Astrocyte (in vitro differentiated cells and primary cell): ENCODE results near the gene AP5S1.

Source experiments
- EZH2 ChIP-seq: IDR thresholded peaks from 2 replicates; pipeline ENCODE4 v1.6.1; 2012; ENCODE audit warnings: mild to moderate bottlenecking, low read length, inconsistent platforms; ENCODE audit not compliant: insufficient read depth
- TF ChIP-seq, protein P1 (sequence below): IDR thresholded peaks from 2 replicates; pipeline ENCODE4 v1.5.1; 2011; ENCODE audit warnings: low read depth, mild to moderate bottlenecking, inconsistent platforms, low read length, moderate library complexity; ENCODE audit not compliant: insufficient read depth

DNA sequence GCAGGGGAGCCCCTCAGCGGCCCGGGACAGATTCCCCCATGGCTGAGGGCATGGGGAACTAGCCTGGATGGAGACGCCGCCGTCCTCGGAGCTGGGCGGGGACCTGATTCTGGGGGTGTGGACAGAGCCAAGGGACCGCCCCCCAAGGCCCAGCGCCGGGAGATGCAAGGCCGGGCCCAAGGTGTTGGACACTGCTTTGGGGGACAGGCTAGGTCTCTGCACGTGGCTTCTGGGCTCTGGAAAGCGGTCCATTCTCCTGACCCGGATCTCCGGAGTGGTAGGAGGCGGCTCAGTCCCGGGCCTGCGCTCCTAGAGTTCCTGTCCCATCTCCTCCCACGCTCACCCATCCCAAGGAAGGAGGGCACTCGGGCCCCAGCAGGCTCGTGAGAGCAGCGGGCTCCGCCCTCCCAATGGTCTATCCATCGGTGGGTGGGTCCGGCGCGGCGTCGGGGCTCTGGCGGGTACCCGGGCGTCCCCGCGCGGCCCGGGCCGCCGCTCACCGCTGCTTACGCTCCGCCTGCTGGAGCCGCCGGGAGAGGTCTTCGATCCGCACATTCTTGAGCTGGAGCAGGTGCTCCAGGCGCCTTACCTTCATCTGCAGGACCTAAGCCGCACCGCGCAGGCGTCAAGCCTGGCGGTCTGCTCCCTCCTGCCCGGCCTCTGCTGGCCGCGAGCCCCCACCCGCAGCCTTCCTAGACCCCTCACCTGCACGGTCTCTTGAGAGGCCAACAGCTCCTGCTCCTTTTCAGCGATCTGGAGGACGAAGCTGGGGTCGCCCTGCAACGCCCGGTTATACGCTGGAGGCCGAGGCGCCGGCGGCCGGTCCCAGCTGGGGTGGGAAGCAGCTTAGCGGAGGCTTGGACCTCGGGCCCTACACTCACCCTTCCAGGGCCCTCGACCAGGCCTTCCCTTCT lies 42.4 kb upstream of the AP5S1 start:
- no peak for TF ChIP-seq EZH2
- TF ChIP-seq, protein P1, sequence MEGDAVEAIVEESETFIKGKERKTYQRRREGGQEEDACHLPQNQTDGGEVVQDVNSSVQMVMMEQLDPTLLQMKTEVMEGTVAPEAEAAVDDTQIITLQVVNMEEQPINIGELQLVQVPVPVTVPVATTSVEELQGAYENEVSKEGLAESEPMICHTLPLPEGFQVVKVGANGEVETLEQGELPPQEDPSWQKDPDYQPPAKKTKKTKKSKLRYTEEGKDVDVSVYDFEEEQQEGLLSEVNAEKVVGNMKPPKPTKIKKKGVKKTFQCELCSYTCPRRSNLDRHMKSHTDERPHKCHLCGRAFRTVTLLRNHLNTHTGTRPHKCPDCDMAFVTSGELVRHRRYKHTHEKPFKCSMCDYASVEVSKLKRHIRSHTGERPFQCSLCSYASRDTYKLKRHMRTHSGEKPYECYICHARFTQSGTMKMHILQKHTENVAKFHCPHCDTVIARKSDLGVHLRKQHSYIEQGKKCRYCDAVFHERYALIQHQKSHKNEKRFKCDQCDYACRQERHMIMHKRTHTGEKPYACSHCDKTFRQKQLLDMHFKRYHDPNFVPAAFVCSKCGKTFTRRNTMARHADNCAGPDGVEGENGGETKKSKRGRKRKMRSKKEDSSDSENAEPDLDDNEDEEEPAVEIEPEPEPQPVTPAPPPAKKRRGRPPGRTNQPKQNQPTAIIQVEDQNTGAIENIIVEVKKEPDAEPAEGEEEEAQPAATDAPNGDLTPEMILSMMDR: no peak
